CD4-positive, alpha-beta T cell treated with Interleukin-17A for 1 hour (primary cell): ENCODE data around the gene ALG9.
A peak's percentile ranks its signal among the peaks of the same experiment; 100 is the strongest.
"Not testable (repeated sequence)": the region's sequence is repeated elsewhere in the genome, so short reads cannot be mapped to it uniquely, and the experiment has no call there.

ENCODE experiments used
- DNase-seq: peaks from one replicate; pipeline ENCODE4 v3.0.0-alpha.2; 2020

ALG9 gene, protein sequence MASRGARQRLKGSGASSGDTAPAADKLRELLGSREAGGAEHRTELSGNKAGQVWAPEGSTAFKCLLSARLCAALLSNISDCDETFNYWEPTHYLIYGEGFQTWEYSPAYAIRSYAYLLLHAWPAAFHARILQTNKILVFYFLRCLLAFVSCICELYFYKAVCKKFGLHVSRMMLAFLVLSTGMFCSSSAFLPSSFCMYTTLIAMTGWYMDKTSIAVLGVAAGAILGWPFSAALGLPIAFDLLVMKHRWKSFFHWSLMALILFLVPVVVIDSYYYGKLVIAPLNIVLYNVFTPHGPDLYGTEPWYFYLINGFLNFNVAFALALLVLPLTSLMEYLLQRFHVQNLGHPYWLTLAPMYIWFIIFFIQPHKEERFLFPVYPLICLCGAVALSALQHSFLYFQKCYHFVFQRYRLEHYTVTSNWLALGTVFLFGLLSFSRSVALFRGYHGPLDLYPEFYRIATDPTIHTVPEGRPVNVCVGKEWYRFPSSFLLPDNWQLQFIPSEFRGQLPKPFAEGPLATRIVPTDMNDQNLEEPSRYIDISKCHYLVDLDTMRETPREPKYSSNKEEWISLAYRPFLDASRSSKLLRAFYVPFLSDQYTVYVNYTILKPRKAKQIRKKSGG

GRCh38 chr11:111870886-111871692, at the start of gene ALG9:
TSS of gene ALG9 (minus strand) at chr11:111871581. CDS start at chr11:111871482, 99 bp downstream.
- DNase-seq: peak; percentile 93

DNA sequence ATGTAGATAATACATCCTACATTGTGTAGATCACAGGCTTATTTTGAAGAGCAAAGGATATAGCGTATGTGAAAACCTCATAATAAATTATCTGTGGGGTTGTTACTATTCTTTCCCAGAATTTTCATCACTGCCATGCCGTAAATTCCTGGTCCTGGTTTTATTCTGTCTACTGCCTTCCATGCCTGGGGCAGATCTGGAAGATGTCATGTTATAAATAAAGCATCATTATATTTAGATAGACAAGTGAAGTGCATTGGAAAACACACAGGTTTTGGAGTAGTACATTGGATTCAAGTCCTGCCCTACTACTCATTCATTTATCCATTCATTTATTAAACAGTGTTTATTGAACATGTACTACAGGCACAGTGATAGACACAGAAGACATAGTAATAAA, 49.5 kb upstream of the ALG9 start:
- DNase-seq: no peak

DNA sequence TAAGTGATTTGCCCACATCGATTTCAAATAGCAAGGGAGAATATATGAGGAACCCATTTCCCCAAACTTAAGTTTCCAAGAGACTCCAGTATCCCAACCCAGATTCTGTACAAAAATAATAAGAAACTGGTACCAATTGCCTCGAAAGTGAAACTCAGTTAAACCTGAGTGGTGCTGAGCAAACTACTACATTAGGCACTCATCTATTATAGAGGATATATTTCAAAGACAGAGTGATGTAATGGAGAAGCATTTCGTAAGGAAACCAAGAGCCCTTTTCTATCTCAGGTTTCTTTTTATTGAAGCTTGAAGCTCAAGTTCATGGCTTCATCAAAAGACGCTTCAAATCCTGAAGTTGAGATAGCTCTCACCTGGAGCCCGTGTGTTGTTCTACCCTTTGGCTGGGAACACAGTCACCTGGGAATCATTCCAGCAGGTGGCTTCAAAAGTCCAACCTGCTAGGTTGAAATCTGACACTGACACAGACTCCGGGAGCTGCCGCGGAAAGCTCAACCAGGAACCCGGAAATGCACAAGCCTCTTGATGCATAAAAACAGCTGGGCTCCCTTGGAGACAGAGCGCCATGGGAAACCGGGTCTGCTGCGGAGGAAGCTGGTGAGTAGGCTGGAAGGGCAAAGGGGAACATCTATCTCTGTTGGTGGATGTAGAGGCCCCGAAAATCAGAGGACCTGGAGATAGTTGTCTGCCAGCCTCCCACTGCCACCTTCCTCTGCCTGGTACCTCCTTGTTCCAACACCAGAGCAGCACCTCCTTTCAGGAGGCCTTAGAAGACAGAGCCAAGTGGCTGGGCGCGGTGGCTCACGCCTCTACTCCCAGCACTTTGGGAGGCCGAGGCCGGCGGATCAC, 47.2 kb upstream of the ALG9 start, which contains the start of gene C11orf52:
Gene C11orf52, plus strand, starts transcription at position 524 of the 867 bp plus-strand sequence. Its CDS starts 60 bp downstream, at position 584.
- no peak for DNase-seq

GRCh38 chr11:111917788-111918187, 46.4 kb upstream of the ALG9 start:
- DNase-seq: no peak

GRCh38 chr11:111917312-111917711, 45.9 kb upstream of the ALG9 start:
- no peak for DNase-seq

GRCh38 chr11:111916768-111917167, 45.4 kb upstream of the ALG9 start:
- no peak for DNase-seq

DNA sequence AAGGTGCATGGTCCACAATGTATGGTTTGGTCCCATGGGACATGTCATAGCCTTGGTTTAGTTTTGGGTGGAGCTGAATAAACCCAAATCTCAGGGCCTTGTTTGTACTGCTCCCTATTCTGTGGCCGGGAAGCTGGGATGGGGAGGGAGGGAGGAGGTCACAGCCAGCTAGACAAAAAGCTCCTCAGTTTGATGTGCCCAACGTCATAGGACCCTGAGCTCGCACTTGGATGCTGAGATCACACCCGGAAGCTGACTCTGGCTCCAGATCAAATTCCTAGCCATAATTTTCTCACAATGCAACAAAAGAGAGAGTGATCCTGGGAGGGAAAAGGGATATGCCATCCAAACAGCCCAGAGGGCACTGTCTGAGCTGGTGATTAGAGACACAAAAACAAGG, 42.6 kb upstream of the ALG9 start:
- DNase-seq: no peak

DNA sequence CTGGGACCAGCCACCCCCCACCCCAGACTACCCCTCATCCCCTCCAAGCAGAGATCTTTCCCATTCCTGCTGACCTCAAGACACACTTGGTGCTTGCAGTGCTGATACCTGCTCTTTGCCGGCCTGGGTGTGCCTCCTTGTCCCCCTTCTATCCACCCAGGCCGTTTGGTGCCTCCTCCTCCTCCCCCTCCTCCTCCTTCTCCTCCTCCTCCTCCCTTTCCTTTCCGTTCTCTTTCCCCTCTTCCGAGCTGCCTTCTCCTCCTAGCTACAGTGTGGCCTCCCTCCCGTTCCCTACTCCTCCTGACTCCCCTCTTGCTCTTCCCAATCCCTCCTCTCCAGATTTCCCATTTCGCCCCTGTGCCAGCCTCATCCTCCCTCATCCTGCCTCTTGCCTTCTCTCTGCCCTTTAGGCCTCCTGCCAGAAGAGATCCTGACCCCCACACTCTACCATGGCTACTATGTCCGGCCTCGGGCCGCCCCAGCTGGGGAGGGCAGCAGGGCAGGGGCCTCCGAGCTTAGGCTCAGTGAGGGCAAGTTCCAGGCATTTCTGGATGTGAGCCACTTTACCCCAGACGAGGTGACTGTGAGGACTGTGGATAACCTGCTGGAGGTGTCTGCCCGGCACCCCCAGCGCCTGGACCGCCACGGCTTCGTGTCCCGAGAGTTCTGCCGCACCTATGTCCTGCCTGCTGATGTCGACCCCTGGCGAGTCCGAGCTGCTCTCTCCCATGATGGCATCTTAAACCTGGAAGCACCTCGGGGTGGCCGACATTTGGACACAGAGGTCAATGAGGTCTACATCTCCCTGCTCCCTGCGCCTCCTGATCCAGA, 41.9 kb upstream of the ALG9 start:
- DNase-seq: no peak

DNA sequence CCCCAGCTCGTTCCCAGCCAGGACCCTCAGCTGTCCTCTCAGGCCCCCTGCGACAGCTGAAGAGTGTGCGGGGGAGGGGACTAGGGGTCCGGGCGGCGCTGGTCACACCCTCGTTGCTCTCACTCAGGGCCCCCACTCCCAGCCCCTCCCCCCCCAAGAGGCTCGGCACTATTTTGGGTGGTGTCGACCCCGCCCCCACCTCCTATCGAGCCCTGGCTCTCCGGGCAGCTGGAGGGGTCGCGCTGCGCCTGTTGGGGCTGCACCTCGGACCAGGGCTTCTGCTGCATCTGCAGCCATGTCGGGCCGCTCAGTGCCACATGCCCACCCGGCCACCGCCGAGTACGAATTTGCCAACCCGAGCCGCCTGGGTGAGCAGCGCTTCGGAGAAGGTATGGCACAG, 41.2 kb upstream of the ALG9 start, which contains the start of gene HSPB2:
Gene HSPB2, plus strand, starts transcription at position 200 of the 400 bp plus-strand sequence. Its CDS starts 96 bp downstream, at position 296.
- no peak for DNase-seq

GRCh38 chr11:111911563-111912401, 40.4 kb upstream of the ALG9 start, which contains the start of gene CRYAB:
TSS of gene CRYAB (minus strand) at chr11:111911770. CDS start at chr11:111911724, 46 bp downstream.
- no peak for DNase-seq

- no peak for DNase-seq
These were observed 39.5 kb upstream of the ALG9 start for GRCh38 chr11:111910676-111911562.

DNA sequence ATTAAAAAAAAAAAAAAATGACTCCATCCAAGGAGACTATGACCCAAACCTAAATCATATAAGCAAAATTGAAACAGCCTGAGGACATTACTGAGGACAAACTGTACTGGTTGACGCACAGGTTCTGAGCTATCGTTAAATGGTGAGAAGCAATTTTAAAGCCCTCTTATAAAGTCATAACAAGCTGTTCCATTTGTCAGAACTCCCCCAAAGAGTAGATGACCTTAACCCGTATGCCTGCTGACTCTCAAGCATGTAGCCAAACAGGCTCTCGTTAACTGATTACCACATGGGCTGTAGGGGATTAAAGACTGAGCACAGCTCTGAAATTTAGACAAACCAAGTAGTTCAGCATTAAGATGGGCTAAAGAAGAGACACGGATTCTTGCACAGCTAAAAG, 38.0 kb upstream of the ALG9 start:
- no peak for DNase-seq

GRCh38 chr11:111908639-111909305, 37.4 kb upstream of the ALG9 start:
- DNase-seq: no peak

- DNase-seq: no peak
These were observed 35.3 kb upstream of the ALG9 start for GRCh38 chr11:111906680-111907079.

GRCh38 chr11:111905411-111905810, 34.0 kb upstream of the ALG9 start:
- no peak for DNase-seq

DNA sequence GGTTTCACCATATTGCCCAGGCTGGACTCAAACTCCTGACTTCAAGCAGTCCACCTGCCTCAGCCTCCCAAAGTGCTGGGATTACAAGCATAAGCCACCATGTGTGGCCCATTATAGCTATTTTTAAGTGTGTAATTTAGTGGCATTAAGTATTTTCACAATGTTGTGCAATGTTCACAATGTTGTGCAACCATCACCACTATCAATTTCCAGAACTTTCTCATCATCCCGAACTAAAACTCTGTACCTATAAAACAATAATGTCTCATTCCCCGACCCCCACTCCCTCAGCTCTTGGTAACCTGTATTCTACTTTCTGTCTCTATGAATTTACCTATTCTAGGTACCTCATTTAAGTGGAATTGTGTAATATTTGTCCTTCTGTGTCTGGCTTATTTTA, 15.5 kb upstream of the ALG9 start:
- no peak for DNase-seq

- no peak for DNase-seq
These were observed 14.7 kb upstream of the ALG9 start for GRCh38 chr11:111886032-111886431.

DNA sequence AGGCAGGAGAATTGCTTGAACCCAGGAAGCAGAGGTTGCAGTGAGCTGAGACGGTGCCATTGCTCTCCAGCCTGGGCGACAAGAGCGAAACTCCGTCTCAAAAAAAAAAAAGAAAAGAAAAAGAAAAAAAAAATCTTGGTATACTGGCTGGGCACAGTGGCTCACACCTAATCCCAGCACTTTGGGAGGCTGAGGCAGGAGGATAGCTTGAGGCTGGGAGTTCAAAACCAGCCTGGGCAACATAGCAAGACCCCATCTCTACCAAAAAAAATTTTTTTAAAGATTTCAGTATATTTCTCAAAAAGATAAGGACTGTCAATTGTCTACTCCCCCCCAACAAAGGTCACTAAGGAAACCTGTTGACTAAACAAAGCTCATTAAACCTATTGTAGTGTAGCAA, 13.7 kb upstream of the ALG9 start:
- not testable (repeated sequence) for DNase-seq

DNA sequence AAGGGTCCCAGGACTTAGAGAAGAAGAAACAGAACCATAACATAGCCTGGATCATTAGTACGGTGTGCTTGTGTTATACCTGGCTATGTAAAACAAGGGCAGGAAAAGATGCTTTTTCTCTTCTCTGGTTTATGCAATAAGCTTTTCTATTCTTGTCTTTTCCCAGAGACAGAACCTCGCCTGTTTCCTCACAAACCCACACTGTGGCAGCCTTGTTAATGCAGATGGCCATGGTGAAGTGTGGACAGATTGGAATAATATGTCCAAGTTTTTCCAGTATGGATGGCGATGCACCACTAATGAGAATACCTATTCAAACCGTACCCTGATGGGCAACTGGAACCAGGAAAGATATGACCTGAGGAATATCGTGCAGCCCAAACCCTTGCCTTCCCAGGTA, 10.8 kb upstream of the ALG9 start:
- DNase-seq: no peak
